ENCODE data around the gene CSKMT.
A peak's percentile ranks its signal among the peaks of the same experiment; 100 is the strongest.
"Not testable (repeated sequence)": the region's sequence is repeated elsewhere in the genome, so short reads cannot be mapped to it uniquely, and the experiment has no call there.

The CSKMT gene, protein sequence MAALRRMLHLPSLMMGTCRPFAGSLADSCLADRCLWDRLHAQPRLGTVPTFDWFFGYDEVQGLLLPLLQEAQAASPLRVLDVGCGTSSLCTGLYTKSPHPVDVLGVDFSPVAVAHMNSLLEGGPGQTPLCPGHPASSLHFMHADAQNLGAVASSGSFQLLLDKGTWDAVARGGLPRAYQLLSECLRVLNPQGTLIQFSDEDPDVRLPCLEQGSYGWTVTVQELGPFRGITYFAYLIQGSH

DNA sequence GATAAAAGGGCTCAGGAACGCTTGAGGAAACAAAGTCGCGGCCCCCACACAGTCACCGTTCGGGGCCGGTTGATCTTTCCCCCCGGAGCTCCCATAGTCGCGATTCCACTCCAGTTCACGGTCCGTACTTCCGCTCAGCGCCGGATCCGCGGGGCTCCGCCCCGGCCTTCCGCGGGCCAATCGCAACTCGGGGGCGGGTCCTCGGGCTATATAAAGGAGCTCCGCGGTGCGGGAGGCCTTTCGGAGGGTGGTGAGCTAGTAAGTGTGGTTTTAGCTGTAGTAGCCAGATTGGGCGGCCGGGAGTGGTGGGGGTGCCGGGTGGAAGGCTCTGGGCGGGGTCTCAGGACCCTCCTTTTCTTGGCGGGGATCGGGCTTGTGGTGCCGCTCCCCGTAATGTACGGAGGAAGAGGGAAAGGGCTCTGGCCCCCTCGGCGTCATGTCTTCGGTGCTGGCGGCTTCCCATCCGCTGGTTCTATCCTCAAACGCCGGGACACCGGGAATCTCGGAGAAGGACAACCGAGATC is at the start of gene CSKMT, which contains the start of gene C11orf98:
CSKMT (plus strand) TSS at position 238 of the 524 bp plus-strand sequence. CDS start 568 bp downstream, outside the sequence.
C11orf98 (minus strand) TSS at position 136 of the 524 bp plus-strand sequence; CDS start at position 95, 41 bp downstream.
- peak; percentile 83 for DNase-seq (ENCODE audit: low spot score)
- peak; percentile 23 for FAIRE-seq

GRCh38 chr11:62615521-62615920 is 49.6 kb upstream of the CSKMT start:
- FAIRE-seq, result no peak
- no peak for DNase-seq (ENCODE audit: low spot score)

DNA sequence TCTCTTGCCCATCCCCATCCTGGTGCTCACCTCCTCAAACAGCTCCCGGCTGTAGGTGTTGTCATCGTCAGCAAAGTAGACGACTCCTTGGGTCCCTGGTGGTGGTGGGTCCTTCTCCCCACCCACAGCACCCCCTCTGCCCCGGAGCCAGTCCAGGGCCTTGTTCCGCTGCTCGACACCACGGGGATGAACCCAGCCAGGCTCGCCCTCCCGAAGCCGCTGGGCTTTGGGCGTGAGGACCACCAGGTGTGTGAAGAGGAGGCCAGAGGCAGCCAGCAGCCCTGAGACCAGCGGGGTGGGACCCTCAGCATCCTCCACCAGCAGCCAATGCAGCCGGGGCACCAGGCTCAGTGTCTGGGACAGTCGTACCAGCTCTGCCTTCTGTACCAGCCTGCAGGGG is 48.2 kb upstream of the CSKMT start:
- FAIRE-seq; DNase-seq (ENCODE audit: low spot score): not testable (repeated sequence)

- no peak for DNase-seq (ENCODE audit: low spot score)
- no peak for FAIRE-seq
Observed at GRCh38 chr11:62621027-62621566, 44.0 kb upstream of the CSKMT start.

- FAIRE-seq, result peak; percentile 40
- peak; percentile 95 for DNase-seq (ENCODE audit: low spot score)
Observed at GRCh38 chr11:62621567-62622470, 43.3 kb upstream of the CSKMT start, which contains the start of gene B3GAT3. B3GAT3 (minus strand) TSS chr11:62621986; CDS start chr11:62621947, 39 bp downstream.

- DNase-seq (ENCODE audit: low spot score) (no peak), FAIRE-seq (no peak)
Observed at GRCh38 chr11:62622476-62623089, 42.5 kb upstream of the CSKMT start.

DNA sequence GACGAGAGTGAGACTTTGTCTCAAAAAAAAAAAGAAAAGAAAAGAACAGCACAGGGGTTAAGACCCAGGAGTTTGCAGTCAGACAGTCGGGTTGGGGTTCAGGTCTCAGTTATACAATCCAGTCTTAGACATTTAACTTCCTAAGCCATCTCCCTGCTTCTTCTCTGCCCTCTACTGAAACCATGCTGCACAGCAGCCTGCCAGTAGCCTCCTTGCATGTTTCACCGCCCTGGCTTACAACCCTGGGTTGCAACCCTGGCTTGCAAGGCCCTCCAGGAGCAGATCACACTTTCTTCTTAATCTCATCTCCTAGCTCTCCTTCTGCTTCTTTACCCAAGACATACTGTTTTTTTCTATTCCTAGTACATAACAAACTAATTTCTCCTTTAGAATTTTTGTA is 37.4 kb upstream of the CSKMT start:
- no peak for FAIRE-seq

GRCh38 chr11:62632492-62632891 is 32.6 kb upstream of the CSKMT start:
- FAIRE-seq (no peak), DNase-seq (ENCODE audit: low spot score) (no peak)

More for the DNA sequence above, 37.4 kb upstream of the CSKMT start:
- DNase-seq (ENCODE audit: low spot score), result no peak

DNA sequence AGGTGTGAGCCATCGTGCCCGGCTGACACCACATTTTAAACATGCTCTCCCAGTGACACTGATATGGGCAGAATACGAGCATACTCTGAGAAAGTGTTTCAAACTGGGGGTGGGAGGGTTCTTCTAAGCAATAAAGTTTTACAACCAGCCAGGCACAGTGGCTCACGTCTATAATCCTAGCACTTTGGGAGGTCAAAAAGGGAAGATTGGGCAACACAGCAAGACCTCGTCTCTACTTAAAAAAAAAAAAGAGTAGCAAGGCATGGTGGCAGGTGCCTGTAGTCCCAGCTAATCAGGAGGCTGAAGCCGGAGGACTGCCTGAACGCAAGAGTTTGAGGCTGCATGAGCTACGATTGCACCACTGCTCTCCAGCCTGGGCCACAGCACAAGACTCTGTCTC is 20.9 kb upstream of the CSKMT start:
- DNase-seq (ENCODE audit: low spot score) (no peak), FAIRE-seq (no peak)

- no peak for FAIRE-seq
- no peak for DNase-seq (ENCODE audit: low spot score)
Observed at GRCh38 chr11:62645671-62645945, 19.5 kb upstream of the CSKMT start.

GRCh38 chr11:62645946-62646824 is 18.9 kb upstream of the CSKMT start, which contains the start of gene GANAB:
GANAB (minus strand) TSS chr11:62646613; CDS start chr11:62646599, 14 bp downstream.
- DNase-seq (ENCODE audit: low spot score) (peak; percentile 89), FAIRE-seq (peak; percentile 75)

- FAIRE-seq (no peak), DNase-seq (ENCODE audit: low spot score) (no peak)
Observed at GRCh38 chr11:62646825-62647608, 18.1 kb upstream of the CSKMT start.

DNA sequence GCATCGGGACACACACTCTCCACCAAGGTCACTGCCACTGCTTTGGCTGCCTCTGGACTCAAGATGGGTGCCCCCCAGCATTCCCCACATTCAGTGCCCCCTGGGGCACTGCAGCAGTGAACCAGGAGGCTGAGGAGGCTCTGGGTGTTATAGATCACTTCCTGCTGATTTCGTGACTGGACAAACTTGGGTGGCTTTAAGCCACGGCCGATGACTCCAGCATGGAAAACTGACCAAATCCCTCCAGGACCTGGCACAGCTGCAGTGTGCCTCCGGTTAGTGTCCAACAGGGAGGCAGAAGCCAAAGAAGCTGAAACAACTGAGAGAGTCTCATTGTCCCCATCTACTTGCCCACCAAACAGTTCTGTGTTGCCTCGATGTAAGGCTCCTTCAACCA is 17.5 kb upstream of the CSKMT start:
- FAIRE-seq (no peak), DNase-seq (ENCODE audit: low spot score) (no peak)

GRCh38 chr11:62648185-62648966 is 16.7 kb upstream of the CSKMT start:
- FAIRE-seq, result no peak
- no peak for DNase-seq (ENCODE audit: low spot score)

DNA sequence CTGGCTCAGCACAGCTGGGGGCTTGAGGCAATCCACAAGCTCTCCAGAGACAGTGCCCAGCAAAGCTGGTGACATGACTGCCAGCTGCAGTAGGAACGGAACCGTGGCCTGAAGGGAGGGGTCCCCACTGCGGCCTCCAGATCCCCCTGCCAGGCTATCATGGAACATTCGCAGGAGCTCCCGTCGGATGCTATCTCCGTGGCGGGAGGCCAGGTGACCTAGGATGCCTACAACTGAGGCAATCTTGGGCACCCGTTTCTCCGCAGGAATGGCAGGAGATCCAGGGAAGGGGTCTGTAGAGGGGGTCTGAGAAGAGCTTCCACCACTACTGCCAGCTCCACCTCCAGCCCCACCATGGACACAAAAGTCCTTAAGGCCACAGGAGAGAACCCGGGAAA is 16.1 kb upstream of the CSKMT start:
- DNase-seq (ENCODE audit: low spot score) (no peak), FAIRE-seq (no peak)

DNA sequence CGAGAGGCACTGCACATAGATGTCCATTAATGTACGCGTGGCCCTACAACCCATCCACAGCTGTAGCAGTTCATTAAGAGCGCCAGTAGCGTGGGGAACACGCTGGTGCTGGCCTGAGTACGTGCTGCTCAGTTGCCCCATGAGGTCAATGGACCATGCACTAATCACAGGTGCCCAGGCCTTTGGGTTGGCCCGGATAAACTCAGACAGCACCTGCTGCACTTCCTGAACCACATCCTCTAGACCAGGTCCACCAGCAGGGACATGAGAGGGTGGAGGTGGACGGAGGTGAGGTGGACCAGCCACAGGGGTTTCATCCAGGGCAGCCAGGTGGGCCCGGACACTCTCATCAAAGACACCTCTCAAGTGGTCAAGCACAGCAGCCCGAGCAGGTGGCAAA is 15.6 kb upstream of the CSKMT start:
- FAIRE-seq (no peak), DNase-seq (ENCODE audit: low spot score) (no peak)

GRCh38 chr11:62650283-62650682 is 14.8 kb upstream of the CSKMT start:
- FAIRE-seq; DNase-seq (ENCODE audit: low spot score): not testable (repeated sequence)

GRCh38 chr11:62652161-62653006 is 12.7 kb upstream of the CSKMT start:
- no peak for FAIRE-seq
- no peak for DNase-seq (ENCODE audit: low spot score)

Data from RCC 7860 (cell line).